ENCODE data around the gene BBLN.

Gene BBLN

GRCh38 chr9:128139621-128140020, 20.4 kb upstream of the BBLN start:
- Histone ChIP-seq H3K36me3 (ENCODE audit: control insufficient read depth, insufficient read depth, low read length) (no peaks in the 10 kb centered on the region), H3K27me3 (replicated peaks; ENCODE audit: control insufficient read depth, insufficient read depth, low read length) (no peaks in the 10 kb centered on the region), H3K4me3 (replicated peaks; ENCODE audit: low read depth, low read length) (no peak overlapping the region)
- DNase-seq (ENCODE audit: extremely low read depth, insufficient read length), result no peak
- TF ChIP-seq CTCF (IDR thresholded peaks at IDR 0.05; ENCODE audit: insufficient read depth, low read length, poor library complexity, severe bottlenecking), result no peak

- TF ChIP-seq CTCF (IDR thresholded peaks at IDR 0.05; ENCODE audit: insufficient read depth, low read length, poor library complexity, severe bottlenecking), result no peak
- H3K36me3 ChIP-seq (ENCODE audit: control insufficient read depth, insufficient read depth, low read length), result no peaks in the 10 kb centered on the region
- no peaks in the 10 kb centered on the region for H3K27me3 ChIP-seq (replicated peaks; ENCODE audit: control insufficient read depth, insufficient read depth, low read length)
- no peak for DNase-seq (ENCODE audit: extremely low read depth, insufficient read length)
- H3K4me3 ChIP-seq (replicated peaks; ENCODE audit: low read depth, low read length), result no peak overlapping the region
Observed at GRCh38 chr9:128141604-128142003, 18.5 kb upstream of the BBLN start.

- H3K36me3 ChIP-seq (ENCODE audit: control insufficient read depth, insufficient read depth, low read length), result no peaks in the 10 kb centered on the region
- H3K27me3 ChIP-seq (replicated peaks; ENCODE audit: control insufficient read depth, insufficient read depth, low read length), result no peaks in the 10 kb centered on the region
- no peak for DNase-seq (ENCODE audit: extremely low read depth, insufficient read length)
- H3K4me3 ChIP-seq (replicated peaks; ENCODE audit: low read depth, low read length), result no peak overlapping the region
- TF ChIP-seq CTCF (IDR thresholded peaks at IDR 0.05; ENCODE audit: insufficient read depth, low read length, poor library complexity, severe bottlenecking), result no peak
Observed at GRCh38 chr9:128142061-128142460, 18.0 kb upstream of the BBLN start.

GRCh38 chr9:128142596-128142995, 17.5 kb upstream of the BBLN start:
- Histone ChIP-seq H3K36me3 (ENCODE audit: control insufficient read depth, insufficient read depth, low read length) (no peaks in the 10 kb centered on the region), H3K27me3 (replicated peaks; ENCODE audit: control insufficient read depth, insufficient read depth, low read length) (no peaks in the 10 kb centered on the region), H3K4me3 (replicated peaks; ENCODE audit: low read depth, low read length) (no peak overlapping the region)
- no peak for DNase-seq (ENCODE audit: extremely low read depth, insufficient read length)
- TF ChIP-seq CTCF (IDR thresholded peaks at IDR 0.05; ENCODE audit: insufficient read depth, low read length, poor library complexity, severe bottlenecking), result no peak

- H3K36me3 ChIP-seq (ENCODE audit: control insufficient read depth, insufficient read depth, low read length), result no peaks in the 10 kb centered on the region
- no peaks in the 10 kb centered on the region; the same call in 1 of the 2 replicates for H3K27me3 ChIP-seq (replicated peaks; ENCODE audit: control insufficient read depth, insufficient read depth, low read length)
- H3K4me3 ChIP-seq (replicated peaks; ENCODE audit: low read depth, low read length), result no peak overlapping the region
- TF ChIP-seq CTCF (IDR thresholded peaks at IDR 0.05; ENCODE audit: insufficient read depth, low read length, poor library complexity, severe bottlenecking), result no peak
- no peak for DNase-seq (ENCODE audit: extremely low read depth, insufficient read length)
Observed at GRCh38 chr9:128143525-128144238, 16.4 kb upstream of the BBLN start.

Measured in GM06990 (cell line).